ENCODE results near the gene SPATA31A6.
"Not testable (repeated sequence)": the region's sequence is repeated elsewhere in the genome, so short reads cannot be mapped to it uniquely, and the experiment has no call there.

The SPATA31A6 gene
- 0 reads per million in 2 donors for total RNA-seq

DNA sequence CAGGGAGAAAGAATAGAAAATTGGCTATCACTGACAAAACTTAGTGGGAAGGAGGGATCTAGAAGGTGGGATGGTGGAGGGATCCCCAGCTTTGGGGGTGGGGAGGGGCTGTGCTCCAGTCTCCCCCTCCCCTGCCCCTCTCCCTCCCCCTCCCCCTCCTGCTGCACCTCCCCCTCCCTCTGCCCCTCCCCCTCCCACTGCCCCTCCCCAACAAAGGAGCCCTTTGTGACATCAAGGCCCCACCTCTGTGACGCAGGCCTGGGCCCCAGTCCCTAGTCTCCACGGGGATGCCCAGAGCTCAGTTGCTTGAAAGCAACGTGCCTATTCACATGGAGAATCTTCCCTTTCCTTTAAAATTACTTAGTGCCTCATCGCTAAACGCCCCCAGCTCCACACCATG lies at the start of gene SPATA31A6:
SPATA31A6 (plus strand) TSS at position 301 of the 400 bp plus-strand sequence; CDS start at position 330, 29 bp downstream.
- not testable (repeated sequence) for DNase-seq

DNA sequence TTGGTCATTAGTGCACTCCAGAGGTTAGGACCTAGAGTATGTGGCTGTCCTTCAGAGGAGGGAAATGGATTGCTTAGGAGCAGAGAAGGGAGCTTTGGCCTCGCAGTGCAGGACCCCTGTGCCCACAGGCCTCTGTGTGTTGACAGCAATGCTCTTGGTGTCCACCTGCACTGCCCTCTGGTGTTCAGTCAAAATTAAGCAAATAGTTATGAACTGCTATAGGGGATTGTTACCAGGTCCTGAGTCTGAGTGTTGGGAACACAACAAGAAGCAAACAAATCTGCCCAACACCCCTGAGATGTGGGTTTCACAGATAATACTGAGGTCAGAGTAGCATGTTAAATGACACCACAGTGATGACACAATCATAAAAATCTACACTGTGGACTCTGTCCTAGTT lies 23.2 kb upstream of the SPATA31A6 start:
- DNase-seq: not testable (repeated sequence)

DNA sequence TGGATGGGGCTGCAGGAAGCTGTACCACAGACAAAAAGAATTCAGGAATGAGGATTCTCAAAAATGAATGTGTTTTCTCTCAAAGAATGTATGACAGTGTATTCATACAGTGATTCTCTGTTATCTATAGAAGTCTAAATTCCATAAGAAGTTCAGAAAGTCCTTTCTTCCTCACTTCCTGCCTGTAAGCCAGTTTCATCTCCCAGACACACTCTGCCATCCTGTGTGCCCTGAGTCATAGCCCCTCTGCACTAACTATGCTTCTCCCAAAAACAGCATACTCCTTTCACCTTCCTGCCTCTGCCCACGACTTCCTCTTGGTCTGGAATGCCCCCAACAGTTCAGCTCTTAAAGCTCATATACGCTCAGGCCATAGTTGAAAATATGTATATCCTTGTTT lies 36.4 kb downstream of the SPATA31A6 start:
- DNase-seq: not testable (repeated sequence)

- not testable (repeated sequence) for DNase-seq
Observed at GRCh38 chr9:42223230-42223629, 39.8 kb downstream of the SPATA31A6 start.

DNA sequence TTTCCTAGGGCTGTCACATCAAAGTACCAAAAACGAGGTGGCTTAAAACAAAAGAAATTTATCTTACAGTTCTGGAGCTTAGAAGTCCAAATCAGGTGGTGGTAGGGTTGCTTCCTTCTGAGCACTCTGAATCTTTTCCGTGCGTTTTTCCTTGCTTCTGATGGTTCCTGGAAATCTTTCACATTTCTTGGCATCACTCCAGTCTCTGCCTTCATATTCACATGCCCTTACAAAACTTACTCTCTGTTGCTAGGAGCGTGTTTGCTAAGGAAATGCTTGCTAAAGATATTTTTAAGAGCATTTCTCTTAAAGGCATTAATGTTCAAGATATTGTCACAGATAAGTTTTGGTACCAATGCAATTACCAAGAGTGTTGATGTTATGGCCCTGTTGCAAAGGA lies 49.6 kb downstream of the SPATA31A6 start:
- not testable (repeated sequence) for DNase-seq

GRCh38 chr9:42234610-42235009 lies 51.2 kb downstream of the SPATA31A6 start:
- not testable (repeated sequence) for DNase-seq

DNA sequence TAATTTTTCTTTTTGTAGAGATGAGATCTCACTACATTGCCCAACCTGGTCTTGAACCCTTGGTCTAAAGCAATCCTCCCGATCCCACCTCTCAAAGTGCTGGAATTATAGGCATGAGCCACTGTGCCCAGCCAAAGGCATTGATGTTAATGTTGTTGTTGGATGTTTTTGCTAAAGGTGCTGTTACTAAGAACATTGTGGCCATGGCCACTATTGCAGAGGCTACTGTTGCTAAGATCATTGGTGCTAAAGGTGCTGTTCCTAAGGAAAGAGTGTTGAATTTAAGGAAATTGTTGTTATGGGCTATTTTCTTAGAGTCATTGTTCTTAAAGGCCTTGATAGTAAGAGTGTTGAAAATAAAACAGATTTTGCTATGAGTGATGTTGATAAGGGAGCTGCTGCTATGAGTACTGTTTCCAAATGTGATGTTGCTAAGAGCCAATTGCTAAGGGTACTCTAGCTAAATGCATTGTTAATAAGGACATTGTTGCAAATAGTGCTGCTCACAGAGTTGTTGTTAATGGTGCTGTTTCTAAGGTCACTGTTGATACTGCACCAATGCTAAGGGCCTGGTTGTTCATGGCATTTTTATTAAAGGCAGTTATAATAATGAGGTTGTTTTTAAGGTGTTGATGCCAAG lies 52.0 kb downstream of the SPATA31A6 start:
- DNase-seq: not testable (repeated sequence)

DNA sequence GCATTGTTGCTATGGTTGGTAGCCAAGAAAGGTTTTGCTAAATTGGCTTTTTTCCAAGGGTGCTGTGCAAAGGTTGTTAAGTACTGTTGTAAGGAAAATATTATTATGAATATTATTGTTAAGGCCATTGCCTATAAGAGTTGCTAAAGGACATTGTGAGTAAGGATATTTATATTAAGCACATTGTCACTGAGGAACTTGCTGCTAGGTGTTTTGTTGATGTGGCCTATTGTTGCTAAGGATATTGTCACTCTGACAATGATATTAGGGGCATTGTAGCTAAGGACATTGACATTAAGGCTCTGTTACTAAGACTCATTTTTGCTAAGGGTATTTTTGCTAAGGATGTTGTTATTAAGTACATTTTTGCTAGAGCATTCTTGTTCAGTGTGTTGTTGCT lies 52.6 kb downstream of the SPATA31A6 start:
- DNase-seq: not testable (repeated sequence)

DNA sequence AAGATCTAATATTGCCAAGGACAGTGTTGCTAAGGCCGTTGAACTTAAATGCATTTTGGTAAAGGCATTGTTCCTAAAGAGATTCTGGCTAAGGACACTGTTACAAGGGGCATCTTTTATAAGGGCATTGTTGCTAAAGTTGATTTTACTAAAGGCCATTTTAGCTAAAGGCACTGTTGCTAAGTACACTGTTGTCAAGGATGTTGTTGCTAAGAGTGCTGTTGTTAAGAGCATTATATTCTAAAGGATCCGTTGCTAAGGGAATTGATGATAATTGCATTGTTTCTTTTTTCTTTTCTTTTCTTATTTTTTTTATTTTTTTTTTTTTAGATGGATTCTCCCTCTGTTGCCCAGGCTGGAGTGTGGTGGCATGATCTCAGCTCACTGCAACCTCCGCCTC lies 53.9 kb downstream of the SPATA31A6 start:
- DNase-seq: not testable (repeated sequence)

GRCh38 chr9:42238862-42239261 lies 55.4 kb downstream of the SPATA31A6 start:
- DNase-seq: not testable (repeated sequence)
